HepG2 (cell line): ENCODE measurements around the gene LIM2. TPM values are rescaled to one million over a fixed set of nuclear protein-coding genes. Genes with fewer than 3 reads are reported as not detected.

Source experiments
- CBFB ChIP-seq: sonication (generic); formaldehyde crosslinking; IDR thresholded peaks from 2 replicates; pipeline ENCODE4 v1.4.0; 2020; ENCODE audit warnings: missing genetic modification reagents
- EEA1 ChIP-seq: sonication (generic); formaldehyde crosslinking; IDR thresholded peaks from 2 replicates; pipeline ENCODE4 v1.5.1; 2020; ENCODE audit warnings: mild to moderate bottlenecking, missing genetic modification reagents, borderline replicate concordance
- ISX ChIP-seq: sonication (generic); formaldehyde crosslinking; conservative IDR thresholded peaks from 2 replicates; pipeline ENCODE4 v1.5.0; 2020; ENCODE audit warnings: missing genetic modification reagents
- KDM5A ChIP-seq: fragments of 200-600 bp; sonication (generic); IDR thresholded peaks from 2 replicates; pipeline ENCODE4 v1.7.0; 2018; ENCODE audit warnings: antibody characterized with exemption, mild to moderate bottlenecking, low read length, borderline replicate concordance
- MIXL1 ChIP-seq: IDR thresholded peaks from 2 replicates; pipeline ENCODE4 v1.6.1; 2016
- NR0B2 ChIP-seq: sonication (generic); formaldehyde crosslinking; IDR thresholded peaks from 2 replicates; pipeline ENCODE4 v1.4.0; 2020; ENCODE audit warnings: mild to moderate bottlenecking, missing genetic modification reagents
- RFXAP ChIP-seq: sonication (generic); formaldehyde crosslinking; IDR thresholded peaks from 2 replicates; pipeline ENCODE4 v1.4.0; 2020; ENCODE audit warnings: missing genetic modification reagents, borderline replicate concordance
- WIZ ChIP-seq: sonication (generic); formaldehyde crosslinking; IDR thresholded peaks from 2 replicates; pipeline ENCODE4 v1.5.1; 2020; ENCODE audit warnings: mild to moderate bottlenecking, missing genetic modification reagents
- ZBTB21 ChIP-seq: sonication (generic); formaldehyde crosslinking; IDR thresholded peaks from 2 replicates; pipeline ENCODE4 v1.4.0; 2020; ENCODE audit warnings: missing genetic modification reagents
- ZNF263 ChIP-seq: sonication (generic); formaldehyde crosslinking; IDR thresholded peaks from 2 replicates; pipeline ENCODE4 v1.4.0; 2020; ENCODE audit warnings: missing genetic modification reagents
- ZNF331 ChIP-seq: sonication (generic); formaldehyde crosslinking; IDR thresholded peaks from 2 replicates; pipeline ENCODE4 v1.4.0; 2020; ENCODE audit warnings: missing genetic modification reagents
- ZNF362 ChIP-seq: sonication (generic); formaldehyde crosslinking; IDR thresholded peaks from 2 replicates; pipeline ENCODE4 v1.4.0; 2020; ENCODE audit warnings: missing genetic modification reagents, mild to moderate bottlenecking, borderline replicate concordance
- ZNF496 ChIP-seq: sonication (generic); formaldehyde crosslinking; IDR thresholded peaks from 2 replicates; pipeline ENCODE4 v1.8.1; 2023; ENCODE audit warnings: mild to moderate bottlenecking, moderate library complexity, missing genetic modification reagents; ENCODE audit not compliant: insufficient replicate concordance
- ZNF670 ChIP-seq: sonication (generic); formaldehyde crosslinking; IDR thresholded peaks from 2 replicates; pipeline ENCODE4 v1.8.0; 2022; ENCODE audit warnings: mild to moderate bottlenecking, missing genetic modification reagents, borderline replicate concordance
- ZNF713 ChIP-seq: sonication (generic); formaldehyde crosslinking; IDR thresholded peaks from 2 replicates; pipeline ENCODE4 v1.4.0; 2020; ENCODE audit warnings: mild to moderate bottlenecking, missing genetic modification reagents
- polyA plus RNA-seq, 8 experiments: library from polyadenylated mRNA; depleted of rRNA in 3 of 8; stranded (reverse) in 7 of 8; unstranded in 1 of 8; fragments of >200 nt; fragmentation: Illumina TruSeq in 4 of 8; extraction: Trizol in 4 of 8; gene quantifications; 2 replicates each; pipeline versions ENCODE4 v1.2.1 to v1.2.3, GENCODE V29; 2011 to 2016; ENCODE audit warnings: low read depth in 4 of 8, missing spikeins in 1 of 8, mixed read lengths in 1 of 8; ENCODE audit not compliant: insufficient read depth in 1 of 8
- total RNA-seq, 5 experiments: library from RNA; depleted of rRNA; stranded (reverse); fragments of >200 nt; fragmentation: Illumina TruSeq; extraction: Trizol; gene quantifications; 2 replicates each; pipeline ENCODE4 v1.2.3, GENCODE V29; 2016; ENCODE audit warnings: low read depth in 1 of 5
- TF ChIP-seq, protein P1 (sequence below): IDR thresholded peaks from 2 replicates; pipeline ENCODE4 v1.6.1; 2012; ENCODE audit warnings: low read depth, low read length, improper control_type of control experiment
- TF ChIP-seq, protein P2 (sequence below): sonication (generic); formaldehyde crosslinking; IDR thresholded peaks from 2 replicates; pipeline ENCODE4 v1.4.0; 2020; ENCODE audit warnings: missing genetic modification reagents
- TF ChIP-seq, protein P3 (sequence below): IDR thresholded peaks from 2 replicates; pipeline ENCODE4 v1.6.1; 2016; ENCODE audit warnings: missing compliant biosample characterization, missing genetic modification reagents, borderline replicate concordance
- TF ChIP-seq, protein P4 (sequence below): IDR thresholded peaks from 2 replicates; pipeline ENCODE4 v1.6.1; 2016; ENCODE audit warnings: missing genetic modification reagents, missing compliant biosample characterization

Gene LIM2
- total and polyA plus RNA-seq, 2 of the 13 experiments (the other 11 are each of a cell fraction or from before 2014, with no cell fraction given) = 1.3 TPM; not detected in 1

GRCh38 chr19:51366389-51367254 lies 21.2 kb downstream of the LIM2 start (continued):
- TF ChIP-seq ZNF713 (CRISPR knock-in tag) (no peak), MIXL1 (CRISPR knock-in tag) (no peak), EEA1 (no peak), ZNF496 (CRISPR knock-in tag) (no peak), ISX (CRISPR knock-in tag) (no peak), CBFB (no peak), ZNF670 (no peak), KDM5A (no peak), RFXAP (CRISPR knock-in tag) (no peak), NR0B2 (CRISPR knock-in tag) (0 out of 2 replicates have a peak, but pooled peaks have one; percentile 50), ZNF362 (no peak), WIZ (no peak), ZBTB21 (CRISPR knock-in tag) (no peak), ZNF263 (CRISPR knock-in tag) (0 out of 2 replicates have a peak, but pooled peaks have one; percentile 53), ZNF331 (no peak; the same call in 1 of the 2 replicates)
- TF ChIP-seq, protein P1, sequence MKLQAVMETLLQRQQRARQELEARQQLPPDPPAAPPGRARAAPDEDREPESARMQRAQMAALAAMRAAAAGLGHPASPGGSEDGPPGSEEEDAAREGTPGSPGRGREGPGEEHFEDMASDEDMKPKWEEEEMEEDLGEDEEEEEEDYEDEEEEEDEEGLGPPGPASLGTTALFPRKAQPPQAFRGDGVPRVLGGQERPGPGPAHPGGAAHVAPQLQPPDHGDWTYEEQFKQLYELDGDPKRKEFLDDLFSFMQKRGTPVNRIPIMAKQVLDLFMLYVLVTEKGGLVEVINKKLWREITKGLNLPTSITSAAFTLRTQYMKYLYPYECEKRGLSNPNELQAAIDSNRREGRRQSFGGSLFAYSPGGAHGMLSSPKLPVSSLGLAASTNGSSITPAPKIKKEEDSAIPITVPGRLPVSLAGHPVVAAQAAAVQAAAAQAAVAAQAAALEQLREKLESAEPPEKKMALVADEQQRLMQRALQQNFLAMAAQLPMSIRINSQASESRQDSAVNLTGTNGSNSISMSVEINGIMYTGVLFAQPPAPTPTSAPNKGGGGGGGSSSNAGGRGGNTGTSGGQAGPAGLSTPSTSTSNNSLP = 0 out of 2 replicates have a peak, but pooled peaks have one; percentile 15
- TF ChIP-seq, protein P2, sequence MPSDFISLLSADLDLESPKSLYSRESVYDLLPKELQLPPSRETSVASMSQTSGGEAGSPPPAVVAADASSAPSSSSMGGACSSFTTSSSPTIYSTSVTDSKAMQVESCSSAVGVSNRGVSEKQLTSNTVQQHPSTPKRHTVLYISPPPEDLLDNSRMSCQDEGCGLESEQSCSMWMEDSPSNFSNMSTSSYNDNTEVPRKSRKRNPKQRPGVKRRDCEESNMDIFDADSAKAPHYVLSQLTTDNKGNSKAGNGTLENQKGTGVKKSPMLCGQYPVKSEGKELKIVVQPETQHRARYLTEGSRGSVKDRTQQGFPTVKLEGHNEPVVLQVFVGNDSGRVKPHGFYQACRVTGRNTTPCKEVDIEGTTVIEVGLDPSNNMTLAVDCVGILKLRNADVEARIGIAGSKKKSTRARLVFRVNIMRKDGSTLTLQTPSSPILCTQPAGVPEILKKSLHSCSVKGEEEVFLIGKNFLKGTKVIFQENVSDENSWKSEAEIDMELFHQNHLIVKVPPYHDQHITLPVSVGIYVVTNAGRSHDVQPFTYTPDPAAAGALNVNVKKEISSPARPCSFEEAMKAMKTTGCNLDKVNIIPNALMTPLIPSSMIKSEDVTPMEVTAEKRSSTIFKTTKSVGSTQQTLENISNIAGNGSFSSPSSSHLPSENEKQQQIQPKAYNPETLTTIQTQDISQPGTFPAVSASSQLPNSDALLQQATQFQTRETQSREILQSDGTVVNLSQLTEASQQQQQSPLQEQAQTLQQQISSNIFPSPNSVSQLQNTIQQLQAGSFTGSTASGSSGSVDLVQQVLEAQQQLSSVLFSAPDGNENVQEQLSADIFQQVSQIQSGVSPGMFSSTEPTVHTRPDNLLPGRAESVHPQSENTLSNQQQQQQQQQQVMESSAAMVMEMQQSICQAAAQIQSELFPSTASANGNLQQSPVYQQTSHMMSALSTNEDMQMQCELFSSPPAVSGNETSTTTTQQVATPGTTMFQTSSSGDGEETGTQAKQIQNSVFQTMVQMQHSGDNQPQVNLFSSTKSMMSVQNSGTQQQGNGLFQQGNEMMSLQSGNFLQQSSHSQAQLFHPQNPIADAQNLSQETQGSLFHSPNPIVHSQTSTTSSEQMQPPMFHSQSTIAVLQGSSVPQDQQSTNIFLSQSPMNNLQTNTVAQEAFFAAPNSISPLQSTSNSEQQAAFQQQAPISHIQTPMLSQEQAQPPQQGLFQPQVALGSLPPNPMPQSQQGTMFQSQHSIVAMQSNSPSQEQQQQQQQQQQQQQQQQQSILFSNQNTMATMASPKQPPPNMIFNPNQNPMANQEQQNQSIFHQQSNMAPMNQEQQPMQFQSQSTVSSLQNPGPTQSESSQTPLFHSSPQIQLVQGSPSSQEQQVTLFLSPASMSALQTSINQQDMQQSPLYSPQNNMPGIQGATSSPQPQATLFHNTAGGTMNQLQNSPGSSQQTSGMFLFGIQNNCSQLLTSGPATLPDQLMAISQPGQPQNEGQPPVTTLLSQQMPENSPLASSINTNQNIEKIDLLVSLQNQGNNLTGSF (CRISPR knock-in tag) = no peak
- TF ChIP-seq, protein P3, sequence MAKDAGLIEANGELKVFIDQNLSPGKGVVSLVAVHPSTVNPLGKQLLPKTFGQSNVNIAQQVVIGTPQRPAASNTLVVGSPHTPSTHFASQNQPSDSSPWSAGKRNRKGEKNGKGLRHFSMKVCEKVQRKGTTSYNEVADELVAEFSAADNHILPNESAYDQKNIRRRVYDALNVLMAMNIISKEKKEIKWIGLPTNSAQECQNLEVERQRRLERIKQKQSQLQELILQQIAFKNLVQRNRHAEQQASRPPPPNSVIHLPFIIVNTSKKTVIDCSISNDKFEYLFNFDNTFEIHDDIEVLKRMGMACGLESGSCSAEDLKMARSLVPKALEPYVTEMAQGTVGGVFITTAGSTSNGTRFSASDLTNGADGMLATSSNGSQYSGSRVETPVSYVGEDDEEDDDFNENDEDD (CRISPR knock-in tag) = peak; percentile 75; the same call in 1 of the 2 replicates
- TF ChIP-seq, protein P4, sequence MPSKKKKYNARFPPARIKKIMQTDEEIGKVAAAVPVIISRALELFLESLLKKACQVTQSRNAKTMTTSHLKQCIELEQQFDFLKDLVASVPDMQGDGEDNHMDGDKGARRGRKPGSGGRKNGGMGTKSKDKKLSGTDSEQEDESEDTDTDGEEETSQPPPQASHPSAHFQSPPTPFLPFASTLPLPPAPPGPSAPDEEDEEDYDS = peak; percentile 85
